ENCODE measurements around the gene PLEK.
"Not testable (repeated sequence)": the region's sequence is repeated elsewhere in the genome, so short reads cannot be mapped to it uniquely, and the experiment has no call there.

PLEK gene

GRCh38 chr2:68365087-68365486 is at the start of gene PLEK:
Gene PLEK (plus strand): TSS chr2:68365282. CDS start chr2:68365352, 70 bp downstream.
- no peak for DNase-seq (ENCODE audit: low read depth in 2 of 2)

GRCh38 chr2:68316111-68316510 is 49.0 kb upstream of the PLEK start:
- no peak for DNase-seq (ENCODE audit: low read depth in 2 of 2)

- no peak for DNase-seq (ENCODE audit: low read depth in 2 of 2)
Observed at GRCh38 chr2:68317971-68318913, 46.8 kb upstream of the PLEK start.

- DNase-seq (ENCODE audit: low read depth in 2 of 2): no peak
Observed at GRCh38 chr2:68318914-68319397, 46.1 kb upstream of the PLEK start.

GRCh38 chr2:68319398-68320117 is 45.5 kb upstream of the PLEK start, which contains the start of gene CNRIP1:
Gene CNRIP1 (minus strand): TSS chr2:68319949. CDS start chr2:68319400, 549 bp downstream.
- DNase-seq (ENCODE audit: low read depth in 2 of 2): no peak

- DNase-seq (ENCODE audit: low read depth in 2 of 2): no peak
Observed at GRCh38 chr2:68320118-68320641, 44.9 kb upstream of the PLEK start.

GRCh38 chr2:68325056-68325455 is 40.0 kb upstream of the PLEK start:
- no peak for DNase-seq (ENCODE audit: low read depth in 2 of 2)

GRCh38 chr2:68328901-68329300 is 36.2 kb upstream of the PLEK start:
- DNase-seq (ENCODE audit: low read depth in 2 of 2): no peak

- no peak for DNase-seq (ENCODE audit: low read depth in 2 of 2)
Observed at GRCh38 chr2:68330691-68331090, 34.4 kb upstream of the PLEK start.

- DNase-seq (ENCODE audit: low read depth in 2 of 2): no peak
Observed at GRCh38 chr2:68333009-68333408, 32.1 kb upstream of the PLEK start.

GRCh38 chr2:68333931-68334330 is 31.2 kb upstream of the PLEK start:
- no peak for DNase-seq (ENCODE audit: low read depth in 2 of 2)

- no peak for DNase-seq (ENCODE audit: low read depth in 2 of 2)
Observed at GRCh38 chr2:68336192-68336591, 28.9 kb upstream of the PLEK start.

GRCh38 chr2:68340226-68341061 is 24.6 kb upstream of the PLEK start:
- no peak for DNase-seq (ENCODE audit: low read depth in 2 of 2)

GRCh38 chr2:68341062-68341329 is 24.1 kb upstream of the PLEK start:
- no peak for DNase-seq (ENCODE audit: low read depth in 2 of 2)

- no peak for DNase-seq (ENCODE audit: low read depth in 2 of 2)
Observed at GRCh38 chr2:68341583-68341982, 23.5 kb upstream of the PLEK start.

- no peak for DNase-seq (ENCODE audit: low read depth in 2 of 2)
Observed at GRCh38 chr2:68342470-68342869, 22.6 kb upstream of the PLEK start.

GRCh38 chr2:68344031-68344430 is 21.1 kb upstream of the PLEK start:
- DNase-seq (ENCODE audit: low read depth in 2 of 2): no peak

GRCh38 chr2:68345129-68345875 is 19.8 kb upstream of the PLEK start:
- DNase-seq (ENCODE audit: low read depth in 2 of 2): no peak

GRCh38 chr2:68349091-68349490 is 16.0 kb upstream of the PLEK start:
- DNase-seq (ENCODE audit: low read depth in 2 of 2): not testable (repeated sequence)

GRCh38 chr2:68351997-68352396 is 13.1 kb upstream of the PLEK start:
- DNase-seq (ENCODE audit: low read depth in 2 of 2): no peak
